Middle frontal gyrus (tissue), 1 donor: ENCODE results near the gene CCT2.

Source experiments
- DNase-seq: peaks from one replicate; pipeline ENCODE4 v3.0.0-alpha.2; 2015; ENCODE audit warnings: low spot score; ENCODE audit errors: extremely low spot score

The CCT2 gene

GRCh38 chr12:69585189-69586062 is at the start of gene CCT2:
Gene CCT2 (plus strand): TSS chr12:69585459. CDS start chr12:69585522, 63 bp downstream.
- peak; percentile 97 for DNase-seq

GRCh38 chr12:69540987-69541386 is 44.3 kb upstream of the CCT2 start:
- DNase-seq = no peak

- no peak for DNase-seq
These were observed 41.2 kb upstream of the CCT2 start for GRCh38 chr12:69544087-69544486.

GRCh38 chr12:69545081-69545480 is 40.2 kb upstream of the CCT2 start:
- no peak for DNase-seq

GRCh38 chr12:69546693-69547438 is 38.4 kb upstream of the CCT2 start:
- no peak for DNase-seq

- no peak for DNase-seq
These were observed 36.6 kb upstream of the CCT2 start for GRCh38 chr12:69548687-69549086.

- no peak for DNase-seq
These were observed 34.5 kb upstream of the CCT2 start for GRCh38 chr12:69550569-69551350.

- no peak for DNase-seq
These were observed 31.5 kb upstream of the CCT2 start for GRCh38 chr12:69553628-69554248.

GRCh38 chr12:69555461-69555860 is 29.8 kb upstream of the CCT2 start:
- no peak for DNase-seq

GRCh38 chr12:69556383-69556782 is 28.9 kb upstream of the CCT2 start:
- no peak for DNase-seq

- no peak for DNase-seq
These were observed 22.0 kb upstream of the CCT2 start for GRCh38 chr12:69563166-69563762.

GRCh38 chr12:69566603-69567002 is 18.7 kb upstream of the CCT2 start:
- no peak for DNase-seq

GRCh38 chr12:69569236-69569635 is 16.0 kb upstream of the CCT2 start:
- no peak for DNase-seq

GRCh38 chr12:69570000-69570516 is 15.2 kb upstream of the CCT2 start:
- DNase-seq = no peak

- peak; percentile 29 for DNase-seq
These were observed 14.5 kb upstream of the CCT2 start for GRCh38 chr12:69570545-69571399.

GRCh38 chr12:69575346-69575745 is 9.9 kb upstream of the CCT2 start:
- no peak for DNase-seq

- DNase-seq = no peak
These were observed 7.0 kb upstream of the CCT2 start for GRCh38 chr12:69578283-69578682.

GRCh38 chr12:69579029-69579428 is 6.2 kb upstream of the CCT2 start:
- DNase-seq = no peak

GRCh38 chr12:69580074-69580473 is 5.2 kb upstream of the CCT2 start:
- DNase-seq = no peak

- DNase-seq = no peak
These were observed 2.1 kb upstream of the CCT2 start for GRCh38 chr12:69583203-69583602.
